Epithelial cell of esophagus (primary cell): ENCODE data around the gene MS4A6E.
"Not testable (repeated sequence)": the region's sequence is repeated elsewhere in the genome, so short reads cannot be mapped to it uniquely, and the experiment has no call there.

ENCODE experiments used
- DNase-seq: peaks from one replicate; pipeline ENCODE4 v3.0.0; 2010; ENCODE audit warnings: low read depth
- H3K4me3 ChIP-seq: 2 replicates; pipeline ENCODE4 v1.5.1; 2011; ENCODE audit warnings: mild to moderate bottlenecking, low read length, control low read depth
- CTCF ChIP-seq: IDR thresholded peaks from 2 replicates; pipeline ENCODE4 v1.5.1; 2011; ENCODE audit warnings: low read depth, mild to moderate bottlenecking, low read length, control low read depth, inconsistent platforms; ENCODE audit not compliant: insufficient read depth; ENCODE audit errors: missing control alignments

The MS4A6E gene

GRCh38 chr11:60326955-60327354 lies at the start of gene MS4A6E:
Gene MS4A6E (plus strand): TSS chr11:60327255. CDS start chr11:60334896, 7,641 bp downstream.
- H3K4me3 ChIP-seq, result no peak within 1 kb of the TSS
- no peak for TF ChIP-seq CTCF
- no peak for DNase-seq

DNA sequence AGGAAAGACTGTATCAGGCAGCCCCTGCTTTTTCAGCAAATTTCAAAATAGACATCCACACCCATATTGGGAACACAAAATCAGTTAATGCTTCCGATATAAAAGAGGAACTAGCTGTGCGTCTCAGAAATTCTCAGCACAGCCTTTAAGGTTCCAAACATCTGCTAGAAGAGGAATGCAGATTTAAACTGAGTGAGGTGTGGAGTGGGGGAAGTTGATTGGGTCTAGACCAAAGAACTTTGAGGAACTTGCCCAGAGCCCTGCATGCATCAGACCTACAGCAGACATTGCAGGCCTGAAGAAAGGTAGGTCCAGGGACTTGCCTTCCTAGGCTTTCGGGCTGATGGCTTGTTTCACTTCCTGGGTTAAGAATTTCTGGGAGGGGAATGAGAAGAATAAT lies 46.6 kb upstream of the MS4A6E start, which contains the start of gene MS4A4A:
TSS of gene MS4A4A (plus strand) at position 255 of the 400 bp plus-strand sequence. CDS start at position 265, 10 bp downstream.
- DNase-seq, result no peak
- TF ChIP-seq CTCF, result no peak
- no peak within 1 kb of the TSS for H3K4me3 ChIP-seq

DNA sequence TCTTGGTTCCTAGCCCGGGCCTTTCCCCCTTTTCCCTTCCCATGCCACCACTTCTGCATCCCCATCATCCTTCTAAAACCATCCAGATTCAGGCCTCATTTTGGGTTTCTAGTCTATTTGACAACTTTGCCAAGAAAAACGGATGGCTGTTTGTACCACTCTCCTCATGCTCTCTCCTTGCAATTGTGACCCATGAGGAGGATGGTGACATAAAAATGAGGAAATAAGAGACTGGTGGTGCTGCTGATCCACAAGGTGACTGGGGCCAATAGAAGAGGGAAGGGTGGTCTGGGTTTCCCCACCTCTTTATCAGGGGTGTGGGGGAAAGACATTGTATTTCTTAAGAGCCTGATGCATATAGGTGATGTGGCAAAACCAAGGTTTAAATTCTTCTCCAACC lies 45.6 kb upstream of the MS4A6E start:
- TF ChIP-seq CTCF, result no peak
- no peak for DNase-seq
- H3K4me3 ChIP-seq, result no peak overlapping the region

DNA sequence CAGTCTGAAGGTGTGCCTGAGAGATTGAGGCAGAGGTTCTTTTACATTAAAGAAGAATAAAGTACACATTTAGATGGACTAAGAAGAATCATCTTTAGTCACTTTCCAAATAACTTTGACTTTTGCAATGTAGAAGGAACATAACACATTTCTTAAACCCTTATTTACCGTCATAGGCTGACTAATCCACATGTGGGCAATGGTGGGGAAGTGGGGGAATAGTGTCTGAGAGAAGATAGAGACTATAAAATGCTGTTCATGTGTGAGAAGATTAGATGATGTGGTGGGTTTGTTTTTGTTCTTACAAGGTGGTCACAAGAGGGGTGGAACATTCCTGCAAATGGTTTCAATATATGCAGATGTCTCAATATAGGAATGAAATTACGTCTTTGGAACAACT lies 44.8 kb upstream of the MS4A6E start:
- TF ChIP-seq CTCF, result no peak
- H3K4me3 ChIP-seq, result no peak overlapping the region
- DNase-seq, result no peak

DNA sequence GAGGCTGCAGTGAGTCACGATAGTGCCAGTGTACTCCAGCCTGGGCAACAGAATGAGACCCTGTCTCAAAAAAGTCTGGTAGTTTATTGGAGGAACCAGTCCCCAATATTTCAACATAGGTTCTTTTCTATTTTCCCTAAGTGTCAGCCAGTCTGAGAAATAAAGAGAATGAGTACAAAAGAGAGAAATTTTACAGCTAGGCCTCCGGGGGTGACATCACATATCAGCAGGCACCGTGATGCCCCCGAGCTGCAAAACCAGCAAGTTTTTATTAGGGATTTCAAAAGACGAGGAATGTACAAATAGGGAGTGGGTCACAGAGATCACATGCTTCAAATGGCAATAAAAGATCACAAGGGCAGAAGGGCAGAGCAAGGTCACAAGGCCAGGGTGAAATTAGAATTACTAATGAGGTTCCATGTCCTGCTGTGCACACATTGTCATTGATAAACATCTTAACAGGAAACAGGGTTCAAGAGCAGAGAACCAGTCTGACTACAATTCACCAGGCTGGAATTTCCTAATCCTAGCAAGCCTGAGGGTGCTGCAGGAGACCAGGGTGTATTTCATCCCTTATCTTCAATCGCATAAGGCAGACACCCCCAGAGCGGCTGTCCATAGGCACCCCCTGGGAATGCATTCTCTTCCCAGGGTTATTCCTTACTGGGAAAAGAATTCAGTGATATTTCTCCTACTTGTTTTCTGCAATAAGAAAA lies 41.5 kb upstream of the MS4A6E start:
- not testable (repeated sequence) for DNase-seq

GRCh38 chr11:60288531-60288930 lies 38.5 kb upstream of the MS4A6E start:
- H3K4me3 ChIP-seq, result no peak overlapping the region
- no peak for TF ChIP-seq CTCF
- DNase-seq, result no peak

More for the DNA sequence above, 41.5 kb upstream of the MS4A6E start:
- H3K4me3 ChIP-seq, result not testable (repeated sequence)

DNA sequence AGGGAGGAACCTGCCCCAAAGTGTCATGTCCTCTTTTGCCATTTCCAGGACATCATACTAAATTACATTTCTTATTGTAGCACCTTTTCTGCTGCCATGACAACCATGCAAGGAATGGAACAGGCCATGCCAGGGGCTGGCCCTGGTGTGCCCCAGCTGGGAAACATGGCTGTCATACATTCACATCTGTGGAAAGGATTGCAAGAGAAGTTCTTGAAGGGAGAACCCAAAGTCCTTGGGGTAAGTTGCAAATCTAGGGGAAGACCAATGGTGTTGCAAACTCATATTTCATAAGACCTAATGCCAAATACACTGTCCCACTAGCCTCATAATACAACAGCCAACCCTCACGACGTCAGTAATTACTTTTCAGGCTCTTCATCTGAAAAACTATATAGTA lies 34.9 kb upstream of the MS4A6E start:
- no peak overlapping the region for H3K4me3 ChIP-seq
- no peak for DNase-seq
- TF ChIP-seq CTCF, result no peak
